GM12875 (cell line): Measurements from ENCODE around the gene PIGQ.

Source experiments
- H3K4me3 ChIP-seq: one replicate; pipeline ENCODE4 v1.5.1; 2011; ENCODE audit warnings: low read depth, low read length, control low read depth
- CTCF ChIP-seq: IDR thresholded peaks from 2 replicates; pipeline ENCODE4 v1.5.1; 2011; ENCODE audit warnings: low read depth, mild to moderate bottlenecking, control low read depth, inconsistent platforms, low read length, moderate library complexity, borderline replicate concordance; ENCODE audit not compliant: insufficient read depth

PIGQ gene

GRCh38 chr16:525123-525519 is 44.6 kb upstream of the PIGQ start:
- H3K4me3 ChIP-seq = no peak overlapping the region
- no peak for TF ChIP-seq CTCF

- TF ChIP-seq CTCF = no peak
- peak overlapping the region; percentile 81 for H3K4me3 ChIP-seq
Measured at GRCh38 chr16:525520-526180, 44.1 kb upstream of the PIGQ start.

GRCh38 chr16:526181-527014 is 43.4 kb upstream of the PIGQ start:
- no peak for TF ChIP-seq CTCF
- H3K4me3 ChIP-seq = peak overlapping the region; percentile 81

- peak within 1 kb of the TSS; percentile 87 for H3K4me3 ChIP-seq
- no peak for TF ChIP-seq CTCF
Measured at GRCh38 chr16:527015-527903, 42.5 kb upstream of the PIGQ start, which contains the start of gene CAPN15. CAPN15 (plus strand) TSS chr16:527712; CDS start chr16:546839, 19,127 bp downstream.

GRCh38 chr16:528111-529011 is 41.4 kb upstream of the PIGQ start:
- no peak for TF ChIP-seq CTCF
- peak overlapping the region; percentile 87 for H3K4me3 ChIP-seq

GRCh38 chr16:529012-529575 is 40.7 kb upstream of the PIGQ start:
- peak overlapping the region; percentile 87 for H3K4me3 ChIP-seq
- TF ChIP-seq CTCF = no peak
